Upper lobe of left lung (tissue), 4 donors: Measurements from ENCODE around the gene BMP6.

ENCODE experiments used
- CTCF ChIP-seq, 6 experiments: fragments of 450-650 bp in 4 of 6; fragments of 200-600 bp in 2 of 6; sonication (generic) in 2 of 6; IDR thresholded peaks; one replicate each; pipeline ENCODE4 v1.5.1; 2016 to 2019; ENCODE audit warnings: antibody characterized with exemption in 6 of 6
- EP300 ChIP-seq, 4 donors: sonication (generic); formaldehyde crosslinking; IDR thresholded peaks; one replicate each; pipeline ENCODE4 v1.5.1; 2017; ENCODE audit warnings: antibody characterized with exemption in 4 of 4, control low read depth in 2 of 4

- no peak for TF ChIP-seq CTCF (IDR thresholded peaks at IDR 0.05)
- TF ChIP-seq EP300 (IDR thresholded peaks at IDR 0.05): no peak
Observed at GRCh38 chr6:7727086-7727945, 1.4 kb downstream of the BMP6 start.
